Nephron progenitor cell (in vitro differentiated cells): ENCODE measurements around the gene UBE2L6.

Experiments
- DNase-seq: peaks from one replicate; pipeline ENCODE4 v3.0.0; 2021
- H3K27ac Mint-ChIP-seq: 2 replicates; pipeline ENCODE4 v1.8.0; 2021; ENCODE audit warnings: mild to moderate bottlenecking, moderate library complexity, mixed read lengths
- H3K27me3 Mint-ChIP-seq: 2 replicates; pipeline ENCODE4 v1.8.0; 2021; ENCODE audit warnings: mild to moderate bottlenecking, low read depth, mixed read lengths; ENCODE audit not compliant: poor library complexity
- H3K36me3 Mint-ChIP-seq: 2 replicates; pipeline ENCODE4 v1.8.0; 2021; ENCODE audit warnings: low read depth, mixed read lengths
- H3K4me1 Mint-ChIP-seq: 2 replicates; pipeline ENCODE4 v1.8.0; 2021; ENCODE audit warnings: mixed read lengths
- H3K4me3 Mint-ChIP-seq: 2 replicates; pipeline ENCODE4 v1.8.0; 2021; ENCODE audit warnings: mild to moderate bottlenecking, moderate library complexity, mixed read lengths
- H3K9me3 Mint-ChIP-seq: 2 replicates; pipeline ENCODE4 v1.8.0; 2021; ENCODE audit warnings: mild to moderate bottlenecking, moderate library complexity, mixed read lengths
- TF ChIP-seq, protein P1 (sequence below): fragments of 200-600 bp; sonication (generic); IDR thresholded peaks from 2 replicates; pipeline ENCODE4 v1.5.0; 2021; ENCODE audit warnings: antibody characterized with exemption

UBE2L6 gene

DNA sequence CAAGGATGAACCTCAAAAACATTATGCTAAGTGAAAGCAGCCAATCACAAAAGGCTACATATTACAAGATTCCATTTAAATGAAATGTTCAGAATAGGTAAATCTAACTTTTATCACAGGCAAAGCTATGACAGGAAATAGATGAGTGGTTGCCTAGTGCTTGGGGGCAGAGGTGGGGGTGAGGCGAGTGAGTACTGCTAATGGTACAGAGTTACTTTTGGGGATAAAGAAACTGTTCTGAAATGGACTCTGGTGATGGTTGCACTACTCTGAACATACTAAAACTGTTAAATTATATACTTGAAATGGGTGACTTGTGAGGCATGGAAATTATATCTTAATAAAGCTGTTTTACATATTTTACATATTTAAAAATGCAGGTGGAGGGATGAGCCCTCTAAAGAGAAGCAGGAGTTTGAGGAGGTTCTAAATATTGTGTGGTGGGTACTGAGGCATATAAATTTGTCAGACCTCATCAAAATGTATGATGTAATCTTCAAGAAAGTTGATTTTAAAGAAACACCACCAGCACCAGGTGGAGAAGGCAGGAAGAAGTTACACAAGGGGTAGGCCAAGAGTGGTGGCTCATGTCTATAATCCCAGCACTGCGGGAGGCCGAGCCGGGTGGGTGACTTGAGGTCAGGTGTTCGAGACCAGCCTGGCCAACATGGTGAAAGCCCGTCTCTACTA lies 55.6 kb downstream of the UBE2L6 start:
- H3K4me3 Mint-ChIP-seq = no peak overlapping the region
- TF ChIP-seq, protein P1, sequence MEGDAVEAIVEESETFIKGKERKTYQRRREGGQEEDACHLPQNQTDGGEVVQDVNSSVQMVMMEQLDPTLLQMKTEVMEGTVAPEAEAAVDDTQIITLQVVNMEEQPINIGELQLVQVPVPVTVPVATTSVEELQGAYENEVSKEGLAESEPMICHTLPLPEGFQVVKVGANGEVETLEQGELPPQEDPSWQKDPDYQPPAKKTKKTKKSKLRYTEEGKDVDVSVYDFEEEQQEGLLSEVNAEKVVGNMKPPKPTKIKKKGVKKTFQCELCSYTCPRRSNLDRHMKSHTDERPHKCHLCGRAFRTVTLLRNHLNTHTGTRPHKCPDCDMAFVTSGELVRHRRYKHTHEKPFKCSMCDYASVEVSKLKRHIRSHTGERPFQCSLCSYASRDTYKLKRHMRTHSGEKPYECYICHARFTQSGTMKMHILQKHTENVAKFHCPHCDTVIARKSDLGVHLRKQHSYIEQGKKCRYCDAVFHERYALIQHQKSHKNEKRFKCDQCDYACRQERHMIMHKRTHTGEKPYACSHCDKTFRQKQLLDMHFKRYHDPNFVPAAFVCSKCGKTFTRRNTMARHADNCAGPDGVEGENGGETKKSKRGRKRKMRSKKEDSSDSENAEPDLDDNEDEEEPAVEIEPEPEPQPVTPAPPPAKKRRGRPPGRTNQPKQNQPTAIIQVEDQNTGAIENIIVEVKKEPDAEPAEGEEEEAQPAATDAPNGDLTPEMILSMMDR = no peak
- H3K9me3 Mint-ChIP-seq = no peaks in the 10 kb centered on the region
- H3K27me3 Mint-ChIP-seq = peaks cover 22% of the 10 kb centered on the region
- DNase-seq = no peak
- no peaks in the 10 kb centered on the region for H3K36me3 Mint-ChIP-seq
- no peak overlapping the region for H3K27ac Mint-ChIP-seq
- H3K4me1 Mint-ChIP-seq = peaks cover 12% of the 10 kb centered on the region

GRCh38 chr11:57508341-57509170 lies 58.9 kb downstream of the UBE2L6 start:
- DNase-seq = no peak

DNA sequence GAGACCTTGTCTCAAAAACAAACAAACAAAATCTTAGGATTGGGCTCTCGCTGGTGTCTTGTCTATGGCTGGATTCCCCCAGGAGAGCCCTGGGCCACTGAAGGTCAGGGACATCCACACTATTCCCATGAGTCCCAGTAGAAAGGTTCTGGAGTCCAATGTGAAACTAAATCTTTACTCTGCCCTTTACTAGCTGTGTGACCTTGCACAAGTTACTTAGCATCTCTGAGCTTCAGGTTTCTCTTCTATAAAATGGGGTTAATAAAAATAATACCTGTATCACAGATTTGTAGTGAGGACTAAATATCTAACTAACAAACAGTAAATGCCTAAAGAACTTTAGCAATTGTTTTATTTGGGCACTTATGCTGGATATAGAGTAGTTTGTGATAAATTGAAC lies 61.0 kb downstream of the UBE2L6 start:
- no peak for DNase-seq
- no peaks in the 10 kb centered on the region for H3K36me3 Mint-ChIP-seq
- H3K27me3 Mint-ChIP-seq = peaks cover 7% of the 10 kb centered on the region
- no peak overlapping the region for H3K4me3 Mint-ChIP-seq
- TF ChIP-seq, protein P1 = no peak
- no peak overlapping the region for H3K27ac Mint-ChIP-seq
- peaks cover 8% of the 10 kb centered on the region for H3K4me1 Mint-ChIP-seq
- H3K9me3 Mint-ChIP-seq = no peaks in the 10 kb centered on the region

More at GRCh38 chr11:57508341-57509170, 58.9 kb downstream of the UBE2L6 start:
- H3K9me3 Mint-ChIP-seq = no peaks in the 10 kb centered on the region
- TF ChIP-seq, protein P1 = no peak
- H3K36me3 Mint-ChIP-seq = no peaks in the 10 kb centered on the region
- no peak overlapping the region for H3K27ac Mint-ChIP-seq
- peaks cover 10% of the 10 kb centered on the region for H3K27me3 Mint-ChIP-seq
- H3K4me1 Mint-ChIP-seq = peaks cover 2% of the 10 kb centered on the region
- H3K4me3 Mint-ChIP-seq = no peak overlapping the region

GRCh38 chr11:57504511-57504910 lies 63.0 kb downstream of the UBE2L6 start:
- Mint-ChIP-seq H3K27ac (no peak overlapping the region), H3K27me3 (peaks cover 5% of the 10 kb centered on the region), H3K4me3 (no peak overlapping the region), H3K36me3 (no peaks in the 10 kb centered on the region), H3K9me3 (no peaks in the 10 kb centered on the region), H3K4me1 (peaks cover 25% of the 10 kb centered on the region)
- TF ChIP-seq, protein P1 = no peak
- no peak for DNase-seq

- H3K36me3 Mint-ChIP-seq = no peaks in the 10 kb centered on the region
- no peak overlapping the region for H3K27ac Mint-ChIP-seq
- peaks cover 34% of the 10 kb centered on the region for H3K4me1 Mint-ChIP-seq
- H3K27me3 Mint-ChIP-seq = peaks cover 9% of the 10 kb centered on the region
- TF ChIP-seq, protein P1 = no peak
- no peak overlapping the region for H3K4me3 Mint-ChIP-seq
- no peak for DNase-seq
- no peaks in the 10 kb centered on the region for H3K9me3 Mint-ChIP-seq
Measured at GRCh38 chr11:57502870-57503269, 64.6 kb downstream of the UBE2L6 start.
